HG03103 (cell line): ENCODE data around the gene H1-8.

Experiments
- ATAC-seq: cut with Tn5 transposase; IDR thresholded peaks from one replicate; pipeline ENCODE4 v1.9.1; 2021; ENCODE audit warnings: low read depth; ENCODE audit not compliant: unreplicated experiment

The H1-8 gene

DNA sequence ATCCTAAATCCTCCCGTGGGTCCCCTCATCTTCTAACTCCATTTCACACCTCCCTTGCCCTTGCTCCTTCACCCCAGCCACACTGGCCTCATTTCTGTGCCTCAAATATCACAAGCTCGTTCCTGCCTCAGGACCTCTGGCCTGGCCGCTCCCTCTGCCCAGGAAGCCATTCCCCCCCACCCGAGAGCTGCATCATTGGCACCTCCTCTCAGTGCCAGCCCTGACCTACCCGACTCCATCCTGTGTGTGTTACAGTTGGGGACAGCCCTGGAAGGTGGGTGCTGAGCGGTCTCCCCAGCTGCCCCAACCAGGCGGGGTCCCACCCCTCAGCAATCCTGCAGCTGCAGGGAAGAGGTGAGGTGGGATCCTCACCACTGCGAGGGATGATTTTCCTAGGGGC, 49.0 kb downstream of the H1-8 start:
- no peak for ATAC-seq

DNA sequence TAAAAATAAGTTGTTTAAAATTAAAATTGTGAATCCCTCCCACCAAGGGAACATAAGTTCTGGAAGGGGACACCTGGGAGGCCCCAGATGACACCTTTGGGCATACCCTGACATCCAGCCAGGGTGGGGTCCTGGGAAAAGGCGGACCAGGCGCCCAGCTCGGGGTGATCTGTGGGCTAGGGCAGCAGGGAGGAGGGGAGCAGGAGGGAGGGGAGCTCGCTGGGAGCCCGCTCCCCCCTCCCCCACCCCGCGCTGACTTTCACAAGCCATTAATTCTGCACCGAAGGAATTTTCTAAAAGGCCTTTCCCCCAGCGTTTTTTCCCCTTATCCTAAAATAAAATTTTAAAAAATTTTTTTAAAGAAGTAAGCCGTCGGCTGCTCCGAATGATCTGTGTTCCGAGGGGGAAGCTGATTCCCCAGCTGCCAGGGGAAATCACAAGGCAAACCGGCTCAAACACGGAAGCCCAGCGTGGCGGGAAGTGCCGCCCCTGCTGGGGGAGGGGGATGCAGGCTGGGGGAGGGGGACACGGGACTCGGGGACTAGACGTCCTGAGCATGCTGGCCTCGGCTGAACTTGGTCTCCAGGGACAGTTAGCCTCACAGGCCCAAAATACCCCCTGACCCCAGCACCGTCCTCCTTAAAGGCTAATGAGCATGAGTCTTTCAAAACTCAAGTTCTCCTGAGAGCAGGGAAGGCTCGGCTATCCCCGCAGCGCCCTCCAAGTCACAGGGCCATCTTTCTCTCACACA, 49.6 kb downstream of the H1-8 start:
- ATAC-seq, result no peak

DNA sequence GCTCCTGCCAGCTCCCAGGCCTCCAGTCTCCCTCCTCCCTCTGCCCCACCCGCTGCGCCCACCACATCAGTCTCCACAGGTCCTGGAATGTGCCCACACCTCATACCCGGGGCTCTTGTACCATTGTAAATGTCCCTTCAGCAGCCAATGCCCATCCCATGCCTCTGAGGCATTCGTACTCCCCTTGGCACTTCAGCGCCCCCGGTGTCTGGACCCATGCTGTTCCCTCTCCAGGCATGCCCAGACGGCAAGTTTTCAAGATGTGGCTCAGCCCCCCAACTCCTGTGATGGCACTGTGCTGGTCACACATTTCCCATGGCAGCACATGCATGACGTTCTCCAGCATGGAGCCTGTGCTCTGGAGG, 50.2 kb downstream of the H1-8 start:
- no peak for ATAC-seq

DNA sequence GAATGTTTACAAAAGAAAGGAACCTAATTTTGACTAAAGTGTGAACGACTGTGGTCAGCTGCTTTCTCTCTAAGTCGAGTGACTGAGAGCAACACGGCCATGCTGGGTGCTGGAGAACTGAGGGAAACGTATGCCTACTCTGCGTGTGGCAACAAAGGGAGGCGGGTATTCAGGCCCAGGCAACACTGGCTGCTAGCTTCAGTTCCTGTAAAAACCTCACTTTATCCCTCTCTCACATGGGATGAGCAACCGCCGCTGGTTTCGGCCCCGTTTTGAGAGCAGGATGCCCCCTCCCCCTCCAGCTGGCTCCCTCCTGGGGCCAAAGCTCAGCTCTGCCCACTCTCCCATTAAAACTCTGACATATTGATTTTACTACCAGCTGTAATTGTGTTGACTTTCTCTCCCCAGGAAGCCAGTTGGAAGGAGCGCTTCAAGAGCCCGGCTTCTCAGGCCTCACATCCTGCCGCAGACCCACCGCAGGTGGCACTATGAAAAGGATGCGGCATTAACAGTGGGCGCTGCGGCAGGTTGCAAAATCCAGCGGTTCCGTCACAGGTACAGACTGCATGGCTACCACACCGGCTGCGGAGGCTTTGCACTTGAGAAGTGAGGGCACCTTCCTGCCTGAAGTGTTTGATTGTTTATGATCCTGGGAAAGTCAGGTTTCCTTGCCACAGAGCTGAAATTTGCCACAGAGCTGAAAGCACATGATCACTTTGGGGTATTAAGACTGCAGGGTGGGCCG, 50.8 kb downstream of the H1-8 start:
- ATAC-seq, result no peak

DNA sequence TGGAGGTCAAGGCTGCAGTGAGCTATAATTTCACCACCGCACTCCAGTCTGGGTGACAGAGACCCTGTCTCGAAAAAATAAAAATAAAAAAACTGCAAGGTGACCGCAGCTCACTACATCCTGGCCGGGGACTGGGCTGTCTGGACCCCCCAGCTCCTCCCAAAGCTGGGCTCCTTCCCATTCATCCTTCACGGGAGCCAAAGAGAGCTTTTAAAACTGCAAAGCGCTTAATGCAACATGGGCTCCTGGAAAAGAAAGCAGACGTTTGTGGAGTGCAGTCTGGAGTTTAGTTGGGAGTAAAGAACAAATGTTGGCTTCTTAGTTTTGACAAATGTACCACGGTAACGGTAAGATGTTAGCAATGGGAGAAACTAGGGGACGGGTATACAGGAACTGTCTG, 51.4 kb downstream of the H1-8 start:
- ATAC-seq, result no peak

DNA sequence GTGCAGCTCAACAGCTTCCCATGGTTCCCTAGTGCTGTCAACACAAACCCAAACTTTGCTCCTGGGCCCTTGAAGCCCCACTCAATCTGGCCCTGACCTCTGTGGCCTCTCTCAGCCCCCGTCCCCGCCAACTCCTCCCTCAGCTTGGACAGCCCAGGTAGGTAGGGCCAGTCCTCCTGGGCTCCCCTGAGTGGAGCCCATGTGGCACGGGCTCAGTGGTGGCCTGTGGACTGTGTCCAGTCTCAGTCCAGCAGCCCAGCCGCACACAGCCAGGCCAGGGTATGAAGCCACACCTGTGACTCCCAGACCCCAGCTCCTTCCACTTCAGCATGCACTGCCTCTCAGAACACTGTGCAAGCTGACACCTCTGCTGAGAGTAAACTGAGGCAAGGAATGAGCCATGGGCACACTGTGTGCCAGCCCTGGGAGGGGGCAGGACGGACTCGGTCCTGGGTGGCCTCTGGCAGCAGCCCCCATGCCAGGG, 52.0 kb downstream of the H1-8 start:
- ATAC-seq, result no peak

DNA sequence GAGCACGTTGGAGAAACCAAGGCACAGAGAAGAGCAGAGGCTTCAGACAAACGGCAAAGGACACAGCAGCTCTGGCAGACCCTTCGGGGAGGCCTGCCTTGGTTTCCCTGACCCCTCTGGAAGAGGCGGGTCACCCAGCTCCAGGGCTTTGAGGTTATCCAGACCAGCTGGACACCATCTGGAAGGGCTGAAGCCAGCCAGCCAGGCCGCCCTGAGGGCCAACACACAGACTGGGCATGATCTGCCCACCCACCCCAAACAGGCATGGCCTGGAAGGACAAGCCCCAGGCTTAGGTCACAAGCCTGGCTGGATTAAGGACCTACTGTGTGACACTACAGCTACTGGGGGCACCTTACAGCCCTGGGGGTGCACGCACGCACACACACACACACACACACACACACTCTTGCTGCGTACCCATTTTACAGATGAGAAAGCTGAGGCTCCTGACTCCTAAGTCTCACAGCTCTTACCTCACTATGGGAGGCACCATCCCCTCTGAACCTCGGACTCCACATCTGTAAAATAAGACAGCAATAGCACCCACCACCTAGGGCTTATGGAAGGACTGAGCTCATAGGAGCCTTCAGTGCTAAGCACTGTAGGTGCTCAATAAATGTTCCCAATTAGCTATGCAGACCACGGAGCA, 52.7 kb downstream of the H1-8 start:
- no peak for ATAC-seq

DNA sequence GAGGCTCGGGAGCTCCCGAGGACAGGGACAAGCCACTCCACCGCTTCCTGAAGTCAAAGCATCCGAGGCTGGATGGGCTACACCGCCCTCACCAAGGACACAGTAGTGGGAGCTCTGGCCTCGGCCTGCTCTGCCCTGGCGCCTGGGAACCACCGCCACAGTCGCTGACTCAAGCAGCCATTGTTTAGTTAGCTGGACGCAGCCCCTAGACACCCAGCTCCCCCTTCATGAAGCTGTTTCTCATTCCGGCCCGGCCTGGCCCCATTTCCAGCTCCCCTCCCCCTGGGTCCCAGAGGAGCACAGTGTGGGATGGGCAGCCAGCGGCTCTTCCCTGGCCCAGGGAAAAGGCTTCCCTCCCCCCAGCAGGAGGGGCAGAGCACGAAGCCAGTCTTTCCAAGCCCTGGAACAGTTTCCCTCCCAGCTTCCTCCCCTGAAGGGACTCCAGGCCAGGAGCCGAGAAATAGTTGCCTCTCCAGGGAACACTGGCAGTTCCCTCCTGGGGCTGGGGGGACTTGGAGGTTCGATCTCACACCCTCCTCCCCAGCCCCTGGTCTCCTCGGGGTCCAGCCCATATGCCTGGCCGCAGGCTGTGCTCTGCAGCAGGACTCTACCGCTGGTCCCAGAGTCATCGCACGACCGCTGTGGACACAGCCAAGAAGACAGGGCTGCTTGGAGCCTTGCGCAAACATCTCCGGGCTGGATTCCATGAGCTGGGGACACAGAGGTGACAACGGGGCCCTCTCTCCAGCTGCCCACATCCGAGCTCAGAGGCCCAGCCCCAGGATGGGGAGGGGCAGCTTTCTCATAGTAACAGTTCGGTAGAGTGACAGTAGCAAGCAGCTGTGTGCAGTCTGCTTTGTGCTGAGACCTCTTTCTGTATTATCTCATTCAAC, 53.5 kb downstream of the H1-8 start:
- ATAC-seq, result no peak

DNA sequence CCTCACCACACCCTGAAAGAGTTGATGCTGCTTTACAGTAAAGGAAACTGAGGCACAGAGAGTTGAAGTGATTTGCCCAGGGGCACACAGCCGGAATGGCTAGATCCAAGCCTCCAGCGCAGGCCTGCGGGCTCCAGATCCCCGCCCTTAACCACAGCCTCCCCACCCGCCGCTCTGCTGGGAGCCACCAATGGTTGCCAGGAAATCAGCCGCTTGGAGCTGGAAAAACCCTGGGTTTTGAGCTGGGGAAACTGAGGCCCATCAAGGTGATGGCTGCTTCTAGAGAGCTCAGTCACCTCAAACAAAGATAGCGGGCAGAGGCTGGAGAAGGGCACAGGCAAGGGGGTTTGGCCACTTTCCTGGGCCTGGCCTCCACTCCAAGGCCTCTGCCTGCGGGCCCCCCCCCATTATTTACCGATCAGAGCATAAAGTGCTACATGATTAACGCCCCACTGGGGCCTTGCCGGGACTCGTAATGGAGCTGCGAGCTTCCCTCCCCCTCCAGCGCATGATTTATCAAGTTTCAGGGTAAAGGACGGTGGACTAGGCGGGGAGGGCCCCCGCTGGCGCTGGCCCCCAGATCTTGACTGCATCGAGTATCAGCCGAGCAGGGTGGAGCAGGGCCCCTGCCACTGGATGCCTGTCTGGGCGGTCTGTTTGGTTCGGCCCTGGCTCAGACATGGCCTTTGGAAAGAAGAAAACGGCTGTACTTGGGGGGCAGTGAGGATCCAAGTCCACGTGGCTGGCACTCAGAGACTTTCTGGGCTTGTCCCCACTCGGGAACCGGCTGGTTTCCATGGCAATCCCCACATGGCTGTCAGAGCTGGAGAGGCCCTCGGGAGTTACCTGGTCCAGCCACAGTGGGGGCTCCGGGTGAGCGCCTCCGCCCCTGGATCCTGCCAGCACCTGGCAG, 54.4 kb downstream of the H1-8 start:
- no peak for ATAC-seq

DNA sequence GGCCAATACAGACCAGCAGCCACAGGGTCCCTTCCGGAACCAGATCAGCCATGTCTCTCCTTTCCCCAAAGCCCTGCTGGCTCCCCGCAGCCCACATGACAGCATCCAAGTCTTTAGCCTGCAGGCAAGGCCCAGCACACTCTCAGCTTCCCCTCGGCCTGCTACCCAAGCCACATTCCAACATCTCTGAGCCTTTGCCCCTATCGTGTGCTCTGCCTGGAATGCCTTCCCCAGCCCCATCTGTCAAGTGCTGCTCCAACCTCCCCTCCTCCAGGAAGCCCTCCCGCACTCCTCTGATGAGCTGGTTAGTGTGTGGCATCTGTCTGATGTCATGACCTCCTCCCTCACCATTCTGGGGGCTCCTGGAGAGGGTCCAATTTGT, 55.0 kb downstream of the H1-8 start:
- ATAC-seq, result no peak

DNA sequence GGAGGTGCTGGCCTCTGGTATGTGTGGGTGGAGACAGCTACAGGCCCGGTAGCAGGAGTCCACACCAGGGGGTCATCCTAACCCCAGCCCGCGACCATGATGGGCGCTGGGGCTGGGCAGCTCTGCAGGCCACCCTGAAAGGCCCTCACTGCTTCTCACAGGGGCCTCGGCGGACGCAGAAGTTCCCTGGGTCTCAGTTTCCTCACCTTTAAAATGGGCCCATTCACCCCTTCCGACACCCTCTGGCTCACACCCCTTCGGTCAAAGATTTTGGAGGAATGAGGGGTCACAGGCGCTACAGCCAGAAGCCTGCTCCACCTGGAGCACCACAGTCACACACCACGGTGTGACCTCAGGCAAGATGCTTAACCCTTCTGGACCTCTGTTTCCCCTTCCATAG, 55.5 kb downstream of the H1-8 start:
- no peak for ATAC-seq

DNA sequence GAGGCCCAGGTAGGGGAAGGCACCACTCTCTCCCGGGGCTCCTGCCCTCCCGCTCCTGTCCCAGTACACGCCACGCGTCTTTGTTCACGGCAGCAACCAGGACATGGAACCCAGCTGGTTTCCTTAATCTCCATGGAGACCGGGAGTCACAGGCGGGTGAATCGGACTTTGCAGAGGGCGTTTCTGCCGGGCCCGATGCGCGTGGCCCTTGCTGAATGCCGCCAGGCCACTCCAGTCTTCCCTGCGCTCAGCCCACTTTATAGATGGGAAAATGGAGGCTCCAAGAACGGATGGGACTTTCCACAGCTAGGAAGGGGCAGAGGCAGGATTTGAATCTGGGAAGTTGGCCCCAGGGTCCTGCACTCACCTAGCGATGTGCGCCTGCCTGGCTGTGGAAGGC, 56.1 kb downstream of the H1-8 start:
- ATAC-seq, result no peak

DNA sequence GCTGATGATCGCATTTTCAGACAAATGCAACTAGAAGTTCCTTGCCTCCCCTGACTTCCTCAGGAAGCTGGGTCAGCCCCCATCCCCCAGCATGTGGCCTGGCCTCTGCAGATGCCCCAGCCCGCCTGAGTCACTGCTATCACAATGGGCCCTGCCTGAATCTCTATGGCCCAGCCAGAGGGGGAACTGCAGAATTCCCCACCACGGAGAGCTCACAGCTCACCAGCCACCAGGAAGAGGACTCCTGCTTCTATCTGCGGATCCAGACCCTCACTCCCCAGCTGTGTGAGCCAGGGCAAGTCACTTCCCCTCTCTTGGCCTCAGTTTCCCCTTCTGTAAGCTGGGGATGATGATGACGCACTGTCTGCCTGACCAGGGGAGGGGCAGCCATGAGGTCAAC, 56.6 kb downstream of the H1-8 start:
- no peak for ATAC-seq

DNA sequence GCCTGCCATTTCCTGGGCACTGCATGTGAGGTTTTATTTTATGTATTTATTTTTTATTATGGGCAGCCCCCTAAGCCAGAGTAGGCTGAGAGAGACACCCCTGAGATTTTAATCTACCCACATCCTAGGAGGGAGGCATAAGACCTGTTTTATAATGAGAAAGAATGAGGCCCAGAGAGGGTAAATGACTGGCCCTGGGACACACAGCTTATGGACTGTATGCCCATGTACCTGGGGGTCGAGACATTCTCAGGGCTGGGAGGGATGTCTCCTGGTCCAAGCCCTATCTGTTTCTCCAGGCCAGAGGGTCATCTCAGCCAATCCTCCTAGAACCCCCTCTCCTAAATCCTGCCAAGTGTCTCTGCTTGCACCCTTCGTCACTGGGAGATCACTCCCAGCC, 57.4 kb downstream of the H1-8 start:
- no peak for ATAC-seq
